Activated CD4-positive, CD25-positive, alpha-beta regulatory T cell (primary cell): ENCODE data around the gene TMEM198.

ENCODE experiments used
- DNase-seq, 4 experiments: peaks; one replicate each; lab custom pipeline; 2025; lab: John Stamatoyannopoulos, UW

Gene TMEM198

GRCh38 chr2:219578811-219579613 is 35.2 kb downstream of the TMEM198 start:
- DNase-seq = no peak

- no peak for DNase-seq
These were observed 37.5 kb downstream of the TMEM198 start for GRCh38 chr2:219581346-219581745.

GRCh38 chr2:219591091-219591490 is 47.3 kb downstream of the TMEM198 start:
- no peak for DNase-seq

GRCh38 chr2:219592736-219593135 is 48.9 kb downstream of the TMEM198 start:
- DNase-seq = no peak

DNA sequence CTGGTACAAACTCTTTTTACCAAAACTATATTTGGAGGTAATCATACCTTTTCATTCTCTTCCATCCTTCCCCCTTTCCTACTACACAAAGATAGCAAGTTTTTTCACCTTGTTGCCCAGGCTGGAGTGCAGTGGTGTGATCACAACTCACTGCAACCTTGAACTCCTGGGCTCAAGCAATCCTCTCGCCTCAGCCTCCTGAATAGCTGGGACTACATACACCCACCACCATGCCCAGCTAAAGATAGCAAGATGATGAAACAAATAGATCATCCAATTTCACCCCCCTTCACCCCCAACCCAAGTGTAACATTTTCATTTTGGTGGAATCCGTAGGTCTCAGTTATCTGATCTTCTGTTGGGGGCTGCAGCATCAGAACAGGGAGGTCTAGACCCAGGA is 49.3 kb downstream of the TMEM198 start:
- DNase-seq = no peak

GRCh38 chr2:219595256-219595655 is 51.4 kb downstream of the TMEM198 start:
- no peak for DNase-seq

GRCh38 chr2:219596954-219597551 is 53.2 kb downstream of the TMEM198 start:
- DNase-seq = no peak

GRCh38 chr2:219597552-219598307 is 53.9 kb downstream of the TMEM198 start, which contains the start of gene STK11IP:
STK11IP (plus strand) TSS chr2:219597857; CDS start chr2:219598120, 263 bp downstream.
- DNase-seq = peak; percentile 80 to 83 (median 81)

- no peak for DNase-seq
These were observed 54.7 kb downstream of the TMEM198 start for GRCh38 chr2:219598308-219599078.
